HG03460 (cell line): ENCODE data around the gene TIGD1.
"Not testable (repeated sequence)": the region's sequence is repeated elsewhere in the genome, so short reads cannot be mapped to it uniquely, and the experiment has no call there.

Experiments
- ATAC-seq: cut with Tn5 transposase; IDR thresholded peaks from one replicate; pipeline ENCODE4 v1.9.1; 2021; ENCODE audit not compliant: unreplicated experiment

The TIGD1 gene

GRCh38 chr2:232571026-232571474 lies 20.7 kb upstream of the TIGD1 start:
- ATAC-seq, result no peak

GRCh38 chr2:232570481-232570880 lies 20.1 kb upstream of the TIGD1 start:
- not testable (repeated sequence) for ATAC-seq

- ATAC-seq, result no peak
Measured at GRCh38 chr2:232569541-232569940, 19.2 kb upstream of the TIGD1 start.

GRCh38 chr2:232568161-232568560 lies 17.8 kb upstream of the TIGD1 start:
- no peak for ATAC-seq

- ATAC-seq, result no peak
Measured at GRCh38 chr2:232567721-232568120, 17.4 kb upstream of the TIGD1 start.

GRCh38 chr2:232563580-232563979 lies 13.2 kb upstream of the TIGD1 start:
- ATAC-seq, result no peak

- ATAC-seq, result no peak
Measured at GRCh38 chr2:232562515-232563151, 12.3 kb upstream of the TIGD1 start.

GRCh38 chr2:232556426-232556825 lies 6.1 kb upstream of the TIGD1 start:
- ATAC-seq, result no peak

GRCh38 chr2:232551776-232552175 lies 1.4 kb upstream of the TIGD1 start:
- ATAC-seq, result no peak

- no peak for ATAC-seq
Measured at GRCh38 chr2:232551250-232551638, 887 bp upstream of the TIGD1 start.

- no peak for ATAC-seq
Measured at GRCh38 chr2:232549655-232550353, 553 bp downstream of the TIGD1 start.

GRCh38 chr2:232547991-232548390 lies 2.4 kb downstream of the TIGD1 start:
- no peak for ATAC-seq

GRCh38 chr2:232545511-232546375 lies 4.6 kb downstream of the TIGD1 start:
- no peak for ATAC-seq

- no peak for ATAC-seq
Measured at GRCh38 chr2:232544674-232545073, 5.7 kb downstream of the TIGD1 start.

- ATAC-seq, result no peak
Measured at GRCh38 chr2:232543928-232544631, 6.3 kb downstream of the TIGD1 start.

- no peak for ATAC-seq
Measured at GRCh38 chr2:232543491-232543890, 6.9 kb downstream of the TIGD1 start.

GRCh38 chr2:232542715-232543467 lies 7.5 kb downstream of the TIGD1 start:
- no peak for ATAC-seq

GRCh38 chr2:232541961-232542714 lies 8.2 kb downstream of the TIGD1 start:
- no peak for ATAC-seq

GRCh38 chr2:232541195-232541960 lies 9.0 kb downstream of the TIGD1 start:
- ATAC-seq, result no peak
